KMS-11 (cell line): ENCODE results near the gene ADRA2C.

ENCODE experiments used
- H2AFZ ChIP-seq: fragments of 200-600 bp; sonication (generic); 2 replicates; pipeline ENCODE4 v1.6.1; 2016; ENCODE audit warnings: antibody characterized with exemption, mixed run types, low read depth
- H3K27ac ChIP-seq: fragments of 200-600 bp; sonication (generic); 2 replicates; pipeline ENCODE4 v1.6.1; 2016; ENCODE audit warnings: mild to moderate bottlenecking, mixed run types
- H3K27me3 ChIP-seq: fragments of 200-600 bp; sonication (generic); 2 replicates; pipeline ENCODE4 v1.6.1; 2017; ENCODE audit warnings: mild to moderate bottlenecking, low read depth, mixed run types, moderate library complexity; ENCODE audit not compliant: insufficient read depth
- H3K36me3 ChIP-seq: fragments of 200-600 bp; sonication (generic); 2 replicates; pipeline ENCODE4 v1.6.1; 2017; ENCODE audit warnings: mild to moderate bottlenecking, mixed run types; ENCODE audit not compliant: insufficient read depth
- H3K4me1 ChIP-seq: fragments of 200-600 bp; sonication (generic); 2 replicates; pipeline ENCODE4 v1.6.1; 2016; ENCODE audit warnings: mild to moderate bottlenecking, low read depth, mixed run types; ENCODE audit not compliant: poor library complexity, severe bottlenecking
- H3K4me2 ChIP-seq: fragments of 200-600 bp; sonication (generic); 2 replicates; pipeline ENCODE4 v1.7.0; 2016; ENCODE audit warnings: mild to moderate bottlenecking, mixed run types
- H3K4me3 ChIP-seq: fragments of 200-600 bp; sonication (generic); IDR thresholded peaks from 2 replicates; pipeline ENCODE4 v1.6.1; 2017; ENCODE audit warnings: low read depth, low read length, mixed read lengths; ENCODE audit not compliant: insufficient read depth
- H3K79me2 ChIP-seq: fragments of 200-600 bp; sonication (generic); 2 replicates; pipeline ENCODE4 v1.6.1; 2016; ENCODE audit warnings: low read depth, mixed run types; ENCODE audit not compliant: insufficient read depth
- H3K9ac ChIP-seq: fragments of 200-600 bp; sonication (generic); 2 replicates; pipeline ENCODE4 v1.6.1; 2016; ENCODE audit warnings: mild to moderate bottlenecking, mixed run types
- H4K20me1 ChIP-seq: fragments of 200-600 bp; sonication (generic); 2 replicates; pipeline ENCODE4 v1.6.1; 2016; ENCODE audit warnings: mild to moderate bottlenecking, mixed run types; ENCODE audit not compliant: insufficient read depth
- CTCF ChIP-seq: fragments of 200-600 bp; sonication (generic); conservative IDR thresholded peaks from 2 replicates; pipeline ENCODE4 v1.6.1; 2017; ENCODE audit warnings: low read depth, mild to moderate bottlenecking, antibody characterized with exemption, low read length, moderate library complexity, mixed read lengths

The ADRA2C gene

GRCh38 chr4:3771164-3771809 lies 5.1 kb downstream of the ADRA2C start:
- Histone ChIP-seq H4K20me1 (no peaks in the 10 kb centered on the region), H3K27ac (no peak overlapping the region), H3K9ac (no peak overlapping the region), H3K4me1 (no peaks in the 10 kb centered on the region), H2AFZ (no peak overlapping the region), H3K27me3 (peaks cover 32% of the 10 kb centered on the region), H3K36me3 (no peaks in the 10 kb centered on the region), H3K79me2 (no peaks in the 10 kb centered on the region), H3K4me3 (no peak overlapping the region), H3K4me2 (no peak overlapping the region)
- TF ChIP-seq CTCF, result no peak

- H3K79me2 ChIP-seq, result no peaks in the 10 kb centered on the region
- no peaks in the 10 kb centered on the region for H4K20me1 ChIP-seq
- H3K4me2 ChIP-seq, result no peak overlapping the region
- H3K36me3 ChIP-seq, result no peaks in the 10 kb centered on the region
- TF ChIP-seq CTCF, result no peak
- H3K4me3 ChIP-seq, result no peak overlapping the region
- no peak overlapping the region for H3K9ac ChIP-seq
- peaks cover 32% of the 10 kb centered on the region for H3K27me3 ChIP-seq
- H3K4me1 ChIP-seq, result no peaks in the 10 kb centered on the region
- H2AFZ ChIP-seq, result no peak overlapping the region
- no peak overlapping the region for H3K27ac ChIP-seq
Measured at GRCh38 chr4:3771939-3772495, 5.8 kb downstream of the ADRA2C start.

- Histone ChIP-seq H3K4me2 (no peak overlapping the region), H4K20me1 (no peaks in the 10 kb centered on the region), H3K27ac (no peak overlapping the region), H3K4me3 (no peak overlapping the region), H3K36me3 (no peaks in the 10 kb centered on the region), H3K79me2 (no peaks in the 10 kb centered on the region), H3K9ac (no peak overlapping the region), H3K27me3 (peaks cover 32% of the 10 kb centered on the region), H2AFZ (no peak overlapping the region), H3K4me1 (no peaks in the 10 kb centered on the region)
- no peak for TF ChIP-seq CTCF
Measured at GRCh38 chr4:3772632-3773031, 6.4 kb downstream of the ADRA2C start.

GRCh38 chr4:3773552-3774001 lies 7.4 kb downstream of the ADRA2C start:
- H3K4me3 ChIP-seq, result no peak overlapping the region
- no peaks in the 10 kb centered on the region for H3K79me2 ChIP-seq
- no peaks in the 10 kb centered on the region for H4K20me1 ChIP-seq
- no peaks in the 10 kb centered on the region for H3K36me3 ChIP-seq
- no peak overlapping the region for H3K4me2 ChIP-seq
- no peak overlapping the region for H3K27ac ChIP-seq
- peaks cover 32% of the 10 kb centered on the region for H3K27me3 ChIP-seq
- H2AFZ ChIP-seq, result no peak overlapping the region
- no peaks in the 10 kb centered on the region for H3K4me1 ChIP-seq
- no peak overlapping the region for H3K9ac ChIP-seq
- no peak for TF ChIP-seq CTCF
